Activated CD4-positive, CD25-positive, alpha-beta regulatory T cell treated with anti-CD3 and anti-CD28 coated beads, Interleukin-2, amount 50 U/mL, for 16 hours (primary cell): ENCODE data around the gene CYP26B1.

Experiments
- DNase-seq: peaks from one replicate; pipeline ENCODE4 v3.0.0-alpha.2; 2020; ENCODE audit warnings: low read depth, low spot score

The CYP26B1 gene

GRCh38 chr2:72130659-72131360 lies 16.9 kb downstream of the CYP26B1 start:
- DNase-seq, result no peak

DNA sequence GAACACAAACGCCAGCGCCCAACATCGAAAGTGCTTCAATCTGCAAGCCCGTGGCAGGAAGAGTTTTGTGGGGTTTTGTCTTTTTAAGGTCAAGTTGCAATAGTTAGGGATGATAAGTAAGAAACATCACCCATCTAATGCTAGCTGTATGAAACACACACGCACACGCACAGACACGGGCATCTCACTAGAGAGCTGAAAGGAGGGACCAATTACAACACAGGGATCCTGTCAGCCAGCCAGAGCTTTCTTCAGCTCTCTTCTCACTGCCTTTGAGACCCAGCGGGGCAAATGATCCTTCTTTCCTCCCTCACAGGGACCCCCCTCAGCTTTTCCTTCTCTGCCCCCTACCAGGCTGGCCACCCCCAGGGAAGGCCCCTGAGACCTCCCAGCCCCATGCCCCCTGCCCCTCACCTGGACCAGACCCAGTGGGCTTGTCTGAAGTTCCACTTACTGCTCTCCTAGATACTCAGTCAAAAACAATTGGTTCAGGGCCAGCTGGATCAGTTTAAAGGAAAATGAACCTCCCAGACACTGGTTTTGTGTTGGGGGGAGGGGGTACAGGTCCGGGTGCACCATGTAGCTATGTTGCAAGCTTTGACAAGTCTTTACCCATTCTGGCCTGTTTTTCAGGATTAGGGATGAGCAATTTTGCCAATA lies 17.9 kb downstream of the CYP26B1 start:
- no peak for DNase-seq

DNA sequence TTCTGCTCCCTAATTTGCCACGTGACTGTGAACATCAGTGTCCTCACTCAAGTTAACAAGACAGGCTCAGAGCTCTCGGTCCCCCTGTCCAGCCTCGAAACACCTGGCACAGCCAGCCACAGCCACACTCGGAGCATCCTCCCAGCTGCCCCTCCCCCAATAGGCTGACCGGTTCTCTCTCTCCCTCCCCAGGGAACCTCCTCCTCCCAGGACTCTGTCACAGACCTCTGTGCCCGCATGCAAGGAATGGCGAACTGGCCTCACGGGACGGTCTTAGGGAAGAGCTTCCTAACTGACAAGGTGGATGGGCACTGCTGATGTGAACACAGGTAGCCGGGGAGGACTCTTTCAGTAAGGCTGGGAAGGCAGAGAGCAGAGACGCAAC lies 18.8 kb downstream of the CYP26B1 start:
- DNase-seq, result no peak

DNA sequence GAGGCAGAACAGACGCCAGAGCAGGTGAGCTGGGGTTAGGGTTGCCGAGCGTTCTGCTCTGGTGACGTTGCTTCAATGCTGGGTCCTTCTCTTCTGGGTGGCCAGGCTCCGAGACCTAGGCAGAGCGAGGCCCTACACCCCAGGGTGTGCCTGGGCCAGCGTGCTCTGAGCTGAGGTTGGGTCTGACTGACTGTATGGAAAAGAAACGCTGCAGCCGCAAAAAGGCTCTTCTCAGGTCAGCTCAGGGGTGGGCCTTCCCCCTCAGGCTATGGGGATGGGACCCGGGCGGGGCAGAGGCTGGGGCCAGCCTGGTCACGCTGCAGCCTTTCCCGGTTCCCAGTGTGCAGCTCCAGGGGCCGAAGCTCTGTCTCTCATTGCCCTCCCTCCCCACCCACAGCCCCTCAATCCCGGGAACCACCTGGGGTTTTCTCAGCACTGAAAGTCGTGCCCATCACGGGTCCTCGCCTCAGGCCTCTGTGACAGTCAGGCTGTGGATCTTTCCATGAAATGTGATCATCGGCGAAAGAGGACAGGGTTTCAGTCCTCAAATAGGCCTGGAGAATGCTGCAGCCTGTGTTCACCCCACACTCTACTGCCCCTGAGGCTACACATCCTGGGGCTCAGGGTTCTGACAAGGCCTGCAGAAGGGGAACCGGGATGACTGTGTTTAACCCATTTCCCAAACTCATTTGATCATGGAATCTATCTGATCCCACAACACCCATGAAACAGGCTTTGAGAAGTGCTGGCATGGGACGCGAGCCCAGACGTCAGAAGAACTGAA lies 19.4 kb downstream of the CYP26B1 start:
- DNase-seq, result no peak

DNA sequence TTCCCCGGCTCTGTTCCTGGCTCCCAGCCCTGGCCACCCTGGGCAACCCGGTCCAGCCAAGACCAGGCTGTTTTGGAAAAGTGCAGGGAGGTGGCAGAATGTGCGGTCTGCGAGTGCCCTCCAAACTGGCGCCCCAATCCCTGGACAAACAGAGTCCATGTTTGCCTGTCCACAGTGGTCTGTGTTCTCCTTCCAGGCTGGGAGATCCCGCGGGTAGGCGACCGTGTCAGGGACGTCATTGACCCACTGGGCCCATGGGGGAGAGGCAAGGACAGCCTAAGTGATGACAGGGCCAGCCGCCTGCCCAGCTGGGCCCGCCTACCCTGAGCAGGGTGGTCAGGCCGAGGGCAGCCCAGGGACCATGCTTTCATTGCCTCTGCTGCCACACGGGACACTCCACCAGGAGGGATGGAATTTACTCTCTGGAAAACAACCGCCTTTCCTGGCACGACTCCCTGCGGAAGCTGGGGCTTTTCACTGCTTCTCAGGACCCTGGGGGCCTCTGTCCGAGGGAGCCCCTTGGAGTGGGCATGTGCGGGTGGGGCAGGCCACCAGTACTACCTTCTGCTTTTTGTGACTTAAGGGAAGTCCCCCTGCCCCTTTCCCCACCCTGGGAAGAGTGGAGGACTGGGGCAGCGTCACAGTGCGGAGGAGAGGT lies 20.1 kb downstream of the CYP26B1 start:
- no peak for DNase-seq

- DNase-seq, result no peak
Measured at GRCh38 chr2:72126186-72127100, 21.2 kb downstream of the CYP26B1 start.

DNA sequence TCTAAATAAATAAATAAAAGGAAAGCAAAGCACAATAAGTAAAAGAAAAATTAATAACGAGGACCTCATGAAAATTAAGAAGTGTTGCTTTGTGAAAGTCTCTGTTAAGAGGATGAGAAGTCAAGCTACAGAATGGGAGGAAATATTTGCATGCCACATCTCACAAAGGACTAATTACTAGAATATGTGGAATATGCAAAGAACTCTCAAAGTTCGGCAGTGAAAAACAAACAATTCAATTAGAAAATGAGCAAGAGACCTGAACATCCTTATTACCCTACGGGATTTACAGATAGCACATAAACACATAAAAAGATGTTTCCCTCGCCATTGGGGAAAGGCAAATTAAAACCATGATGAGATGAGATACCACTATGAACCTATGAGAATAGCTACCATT lies 23.3 kb downstream of the CYP26B1 start:
- no peak for DNase-seq

DNA sequence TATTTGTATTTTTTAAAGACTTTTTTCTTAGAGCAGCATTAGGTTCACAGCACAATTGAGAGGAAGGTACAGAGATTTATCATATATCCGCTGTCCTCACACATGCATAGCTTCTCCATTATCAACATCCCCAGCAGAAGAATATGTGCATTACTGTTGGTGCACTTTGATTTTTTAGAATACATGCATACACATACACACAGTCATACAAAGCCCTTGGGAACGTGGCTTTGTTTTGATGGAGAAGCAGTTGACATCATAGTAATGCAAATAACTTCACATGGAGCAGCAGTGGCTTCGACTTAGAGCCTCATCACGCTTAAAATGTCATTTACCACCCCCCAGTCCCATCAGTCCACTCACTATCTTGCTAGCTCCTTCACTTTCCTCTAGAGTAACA lies 26.5 kb downstream of the CYP26B1 start:
- DNase-seq, result no peak

- no peak for DNase-seq
Measured at GRCh38 chr2:72118951-72119350, 28.7 kb downstream of the CYP26B1 start.

DNA sequence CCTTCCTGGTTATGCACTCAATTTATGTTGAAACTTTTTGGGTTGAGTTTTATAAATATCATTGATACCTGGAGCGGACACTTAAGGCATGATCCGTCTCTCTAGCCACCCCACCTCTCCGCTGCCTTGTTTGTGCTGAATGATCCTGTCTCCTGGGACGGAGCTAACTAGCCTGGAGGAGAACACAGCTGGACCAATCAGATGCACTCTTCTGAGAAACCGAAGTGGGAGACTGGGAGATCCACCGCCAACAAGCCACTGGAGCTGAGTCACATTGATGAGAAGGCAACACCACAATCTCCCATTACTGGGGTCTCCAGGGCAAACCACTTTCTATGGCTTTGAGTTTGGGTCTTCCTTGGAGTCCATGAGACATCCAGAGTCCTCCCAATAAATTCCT lies 29.3 kb downstream of the CYP26B1 start:
- no peak for DNase-seq

DNA sequence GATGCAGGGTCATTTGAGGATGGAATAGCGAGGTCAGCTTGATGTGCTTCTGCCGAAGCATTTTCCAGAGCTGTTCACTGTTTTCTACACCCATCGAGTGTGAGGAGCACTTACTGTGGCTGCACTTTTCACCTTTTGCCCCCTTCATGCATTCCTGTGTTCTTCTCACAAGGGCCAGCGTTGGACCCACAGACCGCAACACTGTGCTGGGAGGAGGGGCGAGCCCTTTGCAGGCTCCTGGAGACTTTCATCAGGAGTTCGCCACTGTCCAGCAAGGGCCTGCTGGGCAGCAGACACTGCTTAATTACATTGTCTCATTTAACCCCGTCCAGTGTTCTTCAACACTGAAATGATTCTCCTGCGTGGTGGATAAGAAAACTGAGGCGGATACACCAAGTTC lies 29.9 kb downstream of the CYP26B1 start:
- no peak for DNase-seq

GRCh38 chr2:72117029-72117428 lies 30.6 kb downstream of the CYP26B1 start:
- DNase-seq, result no peak

- no peak for DNase-seq
Measured at GRCh38 chr2:72116081-72116533, 31.6 kb downstream of the CYP26B1 start.

GRCh38 chr2:72115110-72116080 lies 32.3 kb downstream of the CYP26B1 start:
- no peak for DNase-seq

- no peak for DNase-seq
Measured at GRCh38 chr2:72114693-72115051, 33.0 kb downstream of the CYP26B1 start.

DNA sequence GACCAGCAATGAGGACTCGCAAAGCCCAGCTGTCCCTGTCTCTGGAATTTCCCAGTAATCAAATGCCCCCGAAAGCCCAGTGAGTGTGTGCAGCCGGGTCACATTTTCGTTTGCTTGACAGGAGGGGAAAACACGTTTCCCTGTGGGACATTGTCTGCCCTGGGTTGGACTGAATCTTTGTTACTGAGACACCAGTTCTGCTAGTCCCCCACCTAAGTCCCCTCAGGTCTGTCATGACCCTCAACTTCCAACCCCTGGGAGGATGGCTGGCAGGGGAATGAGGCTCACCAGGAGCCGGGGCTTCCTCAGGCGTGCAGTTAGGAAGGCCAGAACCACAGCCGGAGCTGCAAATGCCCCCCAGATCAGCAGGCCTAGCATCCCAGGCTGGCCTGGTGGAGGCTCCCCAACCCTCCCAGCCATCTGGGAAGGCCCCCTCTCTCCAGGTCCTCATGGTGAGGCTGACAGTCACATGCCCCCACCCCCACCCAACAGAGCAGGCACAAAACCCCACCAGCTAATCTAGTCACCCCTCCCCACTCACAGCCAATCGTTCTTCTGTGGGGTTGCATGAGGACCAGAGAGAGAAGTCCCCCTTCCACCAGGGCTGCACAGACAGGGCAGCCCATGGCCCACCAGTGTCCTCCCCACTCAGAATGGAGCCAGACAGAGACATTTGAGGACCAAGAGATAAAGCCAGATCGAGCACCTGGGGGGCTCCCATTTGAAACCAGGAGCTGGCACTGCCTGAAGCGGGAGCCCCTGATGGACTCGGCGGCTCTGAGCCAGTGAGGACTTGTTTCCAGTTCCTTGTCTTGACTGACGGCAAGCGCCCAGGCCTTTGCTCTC lies 33.6 kb downstream of the CYP26B1 start:
- no peak for DNase-seq

- DNase-seq, result no peak
Measured at GRCh38 chr2:72112981-72113846, 34.4 kb downstream of the CYP26B1 start.

GRCh38 chr2:72112401-72112800 lies 35.3 kb downstream of the CYP26B1 start:
- DNase-seq, result no peak
